Parathyroid adenoma (tissue), 2 donors: ENCODE results near the gene SORCS2.

ENCODE experiments used
- H2AFZ ChIP-seq: fragments of 300-600 bp; sonication (generic); one replicate; pipeline ENCODE4 v1.7.0; 2017; ENCODE audit warnings: antibody characterized with exemption, mild to moderate bottlenecking
- H3K27ac ChIP-seq: fragments of 300-600 bp; sonication (generic); one replicate; pipeline ENCODE4 v1.7.0; 2017
- H3K27me3 ChIP-seq: fragments of 300-600 bp; sonication (generic); one replicate; pipeline ENCODE4 v1.7.0; 2017; ENCODE audit warnings: low read length; ENCODE audit not compliant: control insufficient read depth, insufficient read depth
- H3K36me3 ChIP-seq: fragments of 300-600 bp; sonication (generic); one replicate; pipeline ENCODE4 v1.7.0; 2017; ENCODE audit warnings: low read length; ENCODE audit not compliant: control insufficient read depth, insufficient read depth
- H3K4me1 ChIP-seq: fragments of 300-600 bp; sonication (generic); one replicate; pipeline ENCODE4 v1.7.0; 2017; ENCODE audit warnings: control low read depth
- H3K4me2 ChIP-seq: fragments of 300-600 bp; sonication (generic); one replicate; pipeline ENCODE4 v1.7.0; 2017; ENCODE audit warnings: low read length
- H3K4me3 ChIP-seq: fragments of 300-600 bp; sonication (generic); one replicate; pipeline ENCODE4 v1.7.0; 2017; ENCODE audit warnings: low read depth, low read length
- H3K79me2 ChIP-seq: fragments of 300-600 bp; sonication (generic); one replicate; pipeline ENCODE4 v1.7.0; 2017; ENCODE audit warnings: control low read depth
- H3K9ac ChIP-seq: fragments of 300-600 bp; sonication (generic); one replicate; pipeline ENCODE4 v1.7.0; 2017; ENCODE audit warnings: mild to moderate bottlenecking
- H3K9me3 ChIP-seq: fragments of 300-600 bp; sonication (generic); one replicate; pipeline ENCODE4 v1.7.0; 2017; ENCODE audit warnings: low read length; ENCODE audit not compliant: control insufficient read depth
- CTCF ChIP-seq: fragments of 300-600 bp; sonication (generic); IDR thresholded peaks from one replicate; pipeline ENCODE4 v1.7.0; 2017; ENCODE audit warnings: antibody characterized with exemption, mild to moderate bottlenecking
- donor health status: primary hyperparathyroidism.

The SORCS2 gene

GRCh38 chr4:7328162-7328912 is 136.0 kb downstream of the SORCS2 start:
- Histone ChIP-seq H3K9ac (no peak overlapping the region), H3K4me3 (no peak overlapping the region), H2AFZ (no peak overlapping the region), H3K9me3 (no peaks in the 10 kb centered on the region), H3K36me3 (no peaks in the 10 kb centered on the region), H3K27me3 (no peaks in the 10 kb centered on the region), H3K27ac (no peak overlapping the region), H3K4me1 (no peaks in the 10 kb centered on the region), H3K79me2 (no peaks in the 10 kb centered on the region), H3K4me2 (no peak overlapping the region)
- no peak for TF ChIP-seq CTCF

- Histone ChIP-seq H3K27me3 (no peaks in the 10 kb centered on the region), H3K79me2 (no peaks in the 10 kb centered on the region), H3K27ac (no peak overlapping the region), H3K9ac (no peak overlapping the region), H3K9me3 (no peaks in the 10 kb centered on the region), H2AFZ (no peak overlapping the region), H3K4me1 (no peaks in the 10 kb centered on the region), H3K4me3 (no peak overlapping the region), H3K4me2 (no peak overlapping the region), H3K36me3 (no peaks in the 10 kb centered on the region)
- TF ChIP-seq CTCF = no peak
Measured at GRCh38 chr4:7328913-7329638, 136.7 kb downstream of the SORCS2 start.

- Histone ChIP-seq H3K27ac (no peak overlapping the region), H3K4me1 (no peaks in the 10 kb centered on the region), H3K9ac (no peak overlapping the region)
Measured at GRCh38 chr4:7330031-7330596, 137.8 kb downstream of the SORCS2 start.

DNA sequence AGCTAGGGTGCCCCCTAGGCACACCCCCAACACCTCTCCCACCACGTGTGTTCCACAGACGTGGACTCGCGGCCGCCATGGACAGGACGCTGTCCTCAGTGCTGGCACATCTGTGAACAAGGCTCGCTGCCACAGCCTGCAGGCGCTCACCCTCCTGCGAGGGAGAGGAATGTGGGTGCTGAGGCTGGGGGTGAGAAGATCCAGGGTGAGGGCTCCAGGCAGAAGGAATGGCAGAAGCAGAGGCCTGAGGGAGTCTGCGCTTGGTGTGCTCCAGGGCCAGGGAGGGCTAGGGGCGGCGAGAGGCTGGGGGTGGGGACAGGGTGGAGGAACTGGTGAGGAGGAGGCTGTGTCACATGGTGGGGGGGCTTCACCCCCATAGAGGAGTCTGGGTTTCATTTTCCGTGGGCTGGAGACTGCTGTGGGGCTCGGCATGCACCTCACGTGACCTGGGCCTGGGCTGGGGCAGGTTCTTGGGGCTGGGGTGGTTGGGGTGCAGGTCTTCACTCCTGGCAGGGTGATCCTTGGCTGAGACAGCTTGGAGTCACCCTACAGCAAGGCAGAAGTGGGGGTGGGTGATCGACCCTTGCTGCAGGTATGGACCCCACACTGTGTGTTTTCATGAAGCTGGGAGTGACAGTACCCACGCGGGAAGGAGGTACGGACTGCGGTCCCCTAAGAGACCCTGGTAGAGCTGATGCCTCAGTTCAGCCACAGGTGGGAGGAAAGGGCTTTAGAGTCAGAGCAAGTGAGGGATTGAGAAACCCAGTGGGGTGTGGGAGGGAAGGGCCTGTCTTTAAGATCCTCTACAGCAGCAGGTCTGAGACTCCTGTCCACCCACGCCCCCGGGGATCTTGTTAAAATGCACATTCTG is 138.7 kb downstream of the SORCS2 start:
- Histone ChIP-seq H3K9me3 (no peaks in the 10 kb centered on the region), H3K9ac (no peak overlapping the region), H3K4me1 (no peaks in the 10 kb centered on the region), H3K4me3 (no peak overlapping the region), H2AFZ (no peak overlapping the region), H3K36me3 (no peaks in the 10 kb centered on the region), H3K79me2 (no peaks in the 10 kb centered on the region), H3K27me3 (no peaks in the 10 kb centered on the region), H3K27ac (no peak overlapping the region), H3K4me2 (no peak overlapping the region)
- no peak for TF ChIP-seq CTCF

More at GRCh38 chr4:7330031-7330596, 137.8 kb downstream of the SORCS2 start:
- H3K36me3 ChIP-seq = no peaks in the 10 kb centered on the region
- no peaks in the 10 kb centered on the region for H3K79me2 ChIP-seq
- H3K27me3 ChIP-seq = no peaks in the 10 kb centered on the region
- no peak overlapping the region for H3K4me2 ChIP-seq
- H2AFZ ChIP-seq = no peak overlapping the region
- no peak overlapping the region for H3K4me3 ChIP-seq
- TF ChIP-seq CTCF = no peak
- no peaks in the 10 kb centered on the region for H3K9me3 ChIP-seq
